Endothelial cell of umbilical vein (primary cell): ENCODE results near the gene MST1. TPM values are rescaled to one million over a fixed set of nuclear protein-coding genes. Genes with fewer than 3 reads are reported as not detected.
A peak's percentile ranks its signal among the peaks of the same experiment; 100 is the strongest.

ENCODE experiments used
- BruUV-seq: library from RNA; stranded (reverse); fragments of 400-500 nt; replicated peaks from 2 replicates; lab custom pipeline; 2021; lab: Mats Ljungman, UMichigan
- CTCF ChIA-PET: fragments of 300-600, 350-600 bp; sonication (Branson Sonifier 250); formaldehyde crosslinking; loops from one replicate; lab custom pipeline; 2021; ENCODE audit warnings: antibody characterized with exemption, inconsistent platforms; lab: Charles Lee
- POLR2A ChIA-PET: fragments of 300-600, 350-600 bp; sonication (Branson Sonifier 250); formaldehyde crosslinking; loops from one replicate; lab custom pipeline; 2021; ENCODE audit warnings: antibody characterized with exemption, inconsistent platforms; lab: Charles Lee
- DNase-seq: peaks from one replicate; pipeline ENCODE4 v3.0.0-alpha.2; 2011; ENCODE audit warnings: low read depth, low spot score
- FAIRE-seq: peaks from 2 replicates; lab custom pipeline; 2011; peaks lifted over from hg19 to GRCh38; lab: Jason Lieb, UNC
- H2AFZ ChIP-seq: 2 replicates; pipeline ENCODE4 v1.6.0; 2012; ENCODE audit warnings: low read depth, low read length, control low read depth, inconsistent platforms
- H3K27ac ChIP-seq: 2 replicates; pipeline ENCODE4 v1.5.1; 2011; ENCODE audit warnings: low read depth, mild to moderate bottlenecking, control low read depth, low read length, moderate library complexity; ENCODE audit not compliant: insufficient read depth
- H3K27me3 ChIP-seq, 2 experiments: 2 replicates each; pipeline versions ENCODE4 v1.6.0 to v1.6.1; 2011; ENCODE audit warnings: low read length in 2 of 2, mixed read lengths in 1 of 2; ENCODE audit not compliant: control insufficient read depth in 2 of 2, insufficient read depth in 2 of 2
- H3K36me3 ChIP-seq, 2 experiments: 2 replicates in 1 of 2; 3 replicates in 1 of 2; pipeline ENCODE4 v1.5.1; 2011; ENCODE audit warnings: low read length in 2 of 2, mild to moderate bottlenecking in 1 of 2, moderate library complexity in 1 of 2; ENCODE audit not compliant: control insufficient read depth in 2 of 2, insufficient read depth in 2 of 2; ENCODE audit errors: extremely low read depth in 1 of 2
- H3K4me1 ChIP-seq: 3 replicates; pipeline ENCODE4 v1.5.1; 2011; ENCODE audit warnings: mild to moderate bottlenecking, low read length; ENCODE audit not compliant: control insufficient read depth, insufficient read depth; ENCODE audit errors: extremely low read depth
- H3K4me2 ChIP-seq: 2 replicates; pipeline ENCODE4 v1.6.1; 2011; ENCODE audit warnings: low read length, control low read depth, mixed read lengths; ENCODE audit not compliant: insufficient read depth
- H3K4me3 ChIP-seq, 3 experiments: fragments of 200-600 bp in 1 of 3; sonication (generic), shearing (Covaris generic) in 1 of 3; replicated peaks in 1 of 3; 2 replicates each; pipeline ENCODE4 v1.5.1; 2011 to 2016; ENCODE audit warnings: control low read depth in 3 of 3, low read length in 3 of 3, mild to moderate bottlenecking in 2 of 3, inconsistent platforms in 1 of 3, low read depth in 1 of 3, moderate library complexity in 1 of 3; ENCODE audit not compliant: insufficient read depth in 1 of 3
- H3K79me2 ChIP-seq: 2 replicates; pipeline ENCODE4 v1.6.0; 2012; ENCODE audit warnings: low read length, inconsistent platforms; ENCODE audit not compliant: control insufficient read depth, insufficient read depth
- H3K9ac ChIP-seq: replicated peaks from 2 replicates; pipeline ENCODE3; 2011; ENCODE audit warnings: low read length, control low read depth; ENCODE audit not compliant: insufficient read depth; ENCODE audit errors: extremely low read depth
- H3K9me1 ChIP-seq: replicated peaks from 3 replicates; pipeline ENCODE4 v1.6.0; 2011; ENCODE audit warnings: mild to moderate bottlenecking, low read length; ENCODE audit not compliant: control insufficient read depth, insufficient read depth; ENCODE audit errors: extremely low read depth
- H3K9me3 ChIP-seq: replicated peaks from 2 replicates; pipeline ENCODE4 v1.5.1; 2012; ENCODE audit warnings: low read length, inconsistent platforms; ENCODE audit not compliant: control insufficient read depth, insufficient read depth
- H4K20me1 ChIP-seq: replicated peaks from 2 replicates; pipeline ENCODE3; 2011; ENCODE audit warnings: mild to moderate bottlenecking, low read length; ENCODE audit not compliant: control insufficient read depth, insufficient read depth; ENCODE audit errors: extremely low read depth
- CTCF ChIP-seq, 2 donors: IDR thresholded peaks; 1 replicate in 1 of 2; 2 replicates in 1 of 2; pipeline ENCODE4 v1.5.1; 2011; ENCODE audit warnings: low read length in 2 of 2, mild to moderate bottlenecking in 2 of 2, moderate library complexity in 2 of 2, control low read depth in 1 of 2, inconsistent platforms in 1 of 2, low read depth in 1 of 2; ENCODE audit not compliant: insufficient read depth in 1 of 2; ENCODE audit errors: extremely low read depth in 1 of 2
- EZH2 ChIP-seq: IDR thresholded peaks from 2 replicates; pipeline ENCODE4 v1.6.1; 2012; ENCODE audit warnings: borderline replicate concordance, low read depth, mild to moderate bottlenecking, moderate library complexity, low read length, inconsistent platforms; ENCODE audit not compliant: severe bottlenecking
- FOS ChIP-seq: IDR thresholded peaks from 2 replicates; pipeline ENCODE4 v1.6.1; 2011; ENCODE audit warnings: mild to moderate bottlenecking, low read length, moderate library complexity, borderline replicate concordance; ENCODE audit not compliant: insufficient read depth
- POLR2A ChIP-seq: IDR thresholded peaks from 2 replicates; pipeline ENCODE4 v1.6.1; 2012; ENCODE audit warnings: low read depth, mild to moderate bottlenecking, control low read depth, low read length
- POLR2AphosphoS5 ChIP-seq: IDR thresholded peaks from 2 replicates; pipeline ENCODE4 v1.6.1; 2012; ENCODE audit warnings: low read depth, mild to moderate bottlenecking, control low read depth, low read length, moderate library complexity; ENCODE audit not compliant: insufficient read depth
- dilution Hi-C: fragments of 300-500 bp; cut with MboI; formaldehyde crosslinking; loops from one replicate; pipeline ENCODE4 v1.15.0; 2019; ENCODE audit warnings: low sequenced_read_pairs; ENCODE audit not compliant: extremely low pct_ligation_motif_present
- intact Hi-C: fragments of 100-400 bp; cut with micrococcal nuclease; formaldehyde crosslinking; loops from one replicate; pipeline ENCODE4 v1.10.0; 2022
- polyA plus RNA-seq, 4 experiments: library from polyadenylated mRNA; depleted of rRNA in 3 of 4; stranded (reverse) in 3 of 4; unstranded in 1 of 4; fragments of >200 nt; gene quantifications; 2 replicates each; pipeline versions ENCODE4 v1.2.1 to v1.2.3, GENCODE V29; 2011 to 2012; ENCODE audit warnings: missing spikeins in 1 of 4
- total RNA-seq: library from RNA; stranded (reverse); gene quantifications from 2 replicates; pipeline ENCODE4 v1.2.3, GENCODE V29; 2021

The MST1 gene
- total and polyA plus RNA-seq, 2 donors (not counting 3 experiments of a cell fraction or from before 2014, with no cell fraction given): 6.1 to 17.5 TPM

GRCh38 chr3:49674497-49674983 is 14.7 kb downstream of the MST1 start:
- Histone ChIP-seq H3K9ac (peak overlapping the region; percentile 50), H4K20me1 (no peaks in the 10 kb centered on the region), H3K4me3 (peak overlapping the region; percentile 41 to 47 (median 44)), H3K9me1 (no peaks in the 10 kb centered on the region), H3K4me1 (peaks cover 4% of the 10 kb centered on the region), H3K36me3 (peaks cover 0 to under 1% of the 10 kb centered on the region in 2 experiments), H3K79me2 (peaks cover 3% of the 10 kb centered on the region), H3K27me3 (no peaks in the 10 kb centered on the region), H3K9me3 (no peaks in the 10 kb centered on the region), H2AFZ (peak overlapping the region; percentile 52), H3K4me2 (peak overlapping the region; percentile 11), H3K27ac (peak overlapping the region; percentile 40)
- BruUV-seq: no TSS peak
- intact Hi-C loops: loop anchor here (1.0 kb wide), 1 partner anchor 15 kb away; the partner anchor contains the start of genes MST1 and RNF123
- CTCF ChIA-PET: interaction anchor here (2.2 kb wide), 1 partner anchor 135 kb away, joined by 11 read pairs; no protein-coding TSS in a partner anchor
- no peak for FAIRE-seq
- no peak for DNase-seq
- POLR2A ChIA-PET: no interaction called here
- dilution Hi-C loops: no loop called here
- TF ChIP-seq FOS (no peak), POLR2AphosphoS5 (no peak), EZH2 (no peak), POLR2A (no peak), CTCF (IDR thresholded peaks at IDR 0.05; ENCODE audit: extremely low read depth in 1 of 2, insufficient read depth in 1 of 2, low read depth in 1 of 2, low read length in 2 of 2) (no peak)
